ENCODE data around the gene HNF4A.

Gene HNF4A

DNA sequence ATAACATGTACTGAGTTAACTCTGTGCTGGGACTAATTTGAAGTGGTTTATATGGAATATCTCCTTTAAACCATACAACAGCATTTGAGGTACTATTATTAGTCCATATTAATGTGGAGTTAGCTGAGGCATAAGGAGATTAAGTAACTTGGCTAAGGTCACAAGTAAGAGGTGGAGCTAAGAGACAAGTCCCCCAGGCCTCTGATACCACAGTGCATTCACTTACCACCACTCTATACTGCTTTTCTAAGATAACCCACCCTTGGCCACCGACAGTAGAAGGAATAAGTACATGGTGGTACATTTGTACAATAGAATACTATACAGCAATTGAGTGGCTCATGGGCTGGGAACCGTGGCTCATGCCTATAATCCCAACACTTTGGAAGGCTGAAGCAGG lies 103.8 kb downstream of the HNF4A start:
- H3K4me3 ChIP-seq (ENCODE audit: control insufficient read depth, low read depth, low read length), result no peak overlapping the region
- DNase-seq (ENCODE audit: low read depth), result no peak
- TF ChIP-seq, protein P1, sequence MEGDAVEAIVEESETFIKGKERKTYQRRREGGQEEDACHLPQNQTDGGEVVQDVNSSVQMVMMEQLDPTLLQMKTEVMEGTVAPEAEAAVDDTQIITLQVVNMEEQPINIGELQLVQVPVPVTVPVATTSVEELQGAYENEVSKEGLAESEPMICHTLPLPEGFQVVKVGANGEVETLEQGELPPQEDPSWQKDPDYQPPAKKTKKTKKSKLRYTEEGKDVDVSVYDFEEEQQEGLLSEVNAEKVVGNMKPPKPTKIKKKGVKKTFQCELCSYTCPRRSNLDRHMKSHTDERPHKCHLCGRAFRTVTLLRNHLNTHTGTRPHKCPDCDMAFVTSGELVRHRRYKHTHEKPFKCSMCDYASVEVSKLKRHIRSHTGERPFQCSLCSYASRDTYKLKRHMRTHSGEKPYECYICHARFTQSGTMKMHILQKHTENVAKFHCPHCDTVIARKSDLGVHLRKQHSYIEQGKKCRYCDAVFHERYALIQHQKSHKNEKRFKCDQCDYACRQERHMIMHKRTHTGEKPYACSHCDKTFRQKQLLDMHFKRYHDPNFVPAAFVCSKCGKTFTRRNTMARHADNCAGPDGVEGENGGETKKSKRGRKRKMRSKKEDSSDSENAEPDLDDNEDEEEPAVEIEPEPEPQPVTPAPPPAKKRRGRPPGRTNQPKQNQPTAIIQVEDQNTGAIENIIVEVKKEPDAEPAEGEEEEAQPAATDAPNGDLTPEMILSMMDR (conservative IDR thresholded peaks at IDR 0.05; ENCODE audit: control insufficient read depth, insufficient read depth, low read depth, low read length), result no peak

DNA sequence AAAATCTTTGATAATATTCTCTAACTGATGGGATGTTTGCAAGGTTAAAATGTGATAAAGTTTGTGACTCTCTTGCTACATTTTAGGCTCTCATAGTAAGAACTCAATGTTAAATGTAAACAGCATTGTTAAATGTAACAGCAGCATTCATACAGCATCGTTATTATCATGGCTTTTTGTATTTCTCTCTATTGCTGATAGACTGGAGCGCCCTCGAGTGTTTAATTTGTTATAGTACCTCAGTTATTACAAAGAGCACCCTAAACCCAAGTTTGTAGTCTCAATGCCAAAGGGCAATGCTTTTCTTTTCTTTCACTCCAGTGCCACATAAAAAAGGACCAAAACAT lies 105.3 kb downstream of the HNF4A start:
- H3K4me3 ChIP-seq (ENCODE audit: control insufficient read depth, low read depth, low read length), result no peak overlapping the region
- peak; percentile 62 for DNase-seq (ENCODE audit: low read depth)
- TF ChIP-seq, protein P1 (conservative IDR thresholded peaks at IDR 0.05; ENCODE audit: control insufficient read depth, insufficient read depth, low read depth, low read length), result peak; percentile 61

DNA sequence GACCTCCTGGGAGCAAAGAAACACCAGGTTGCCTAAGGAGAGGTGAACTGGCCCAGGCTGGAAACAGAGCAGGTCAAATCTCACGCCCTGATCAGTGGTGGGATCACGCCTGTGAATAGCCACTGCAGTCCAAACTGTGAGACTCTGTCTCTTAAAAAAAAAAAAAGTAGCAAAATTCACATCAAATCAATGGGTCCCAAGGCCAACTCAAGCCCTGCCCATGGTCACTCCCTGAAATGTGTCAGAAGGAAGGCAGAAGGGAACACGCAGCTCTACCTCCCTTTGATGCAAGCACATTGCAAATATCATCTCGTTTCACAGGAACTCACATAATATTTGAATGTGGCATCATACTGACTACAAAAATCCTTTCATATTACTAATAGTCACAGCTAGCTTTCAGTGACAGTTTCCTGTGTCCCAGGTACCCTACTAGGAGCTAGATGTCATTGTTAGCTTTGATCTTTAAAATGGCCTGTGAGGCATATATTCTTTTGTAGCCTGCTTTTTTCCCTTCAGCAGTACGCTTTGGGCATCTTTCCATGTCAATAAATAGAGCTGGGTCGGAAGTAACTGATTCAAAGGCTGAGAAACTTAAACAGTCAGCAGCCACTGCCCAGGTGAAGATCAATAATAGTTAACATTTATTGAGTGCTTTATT lies 105.8 kb downstream of the HNF4A start:
- TF ChIP-seq, protein P1 (conservative IDR thresholded peaks at IDR 0.05; ENCODE audit: control insufficient read depth, insufficient read depth, low read depth, low read length), result no peak
- no peak for DNase-seq (ENCODE audit: low read depth)
- no peak overlapping the region for H3K4me3 ChIP-seq (ENCODE audit: control insufficient read depth, low read depth, low read length)

DNA sequence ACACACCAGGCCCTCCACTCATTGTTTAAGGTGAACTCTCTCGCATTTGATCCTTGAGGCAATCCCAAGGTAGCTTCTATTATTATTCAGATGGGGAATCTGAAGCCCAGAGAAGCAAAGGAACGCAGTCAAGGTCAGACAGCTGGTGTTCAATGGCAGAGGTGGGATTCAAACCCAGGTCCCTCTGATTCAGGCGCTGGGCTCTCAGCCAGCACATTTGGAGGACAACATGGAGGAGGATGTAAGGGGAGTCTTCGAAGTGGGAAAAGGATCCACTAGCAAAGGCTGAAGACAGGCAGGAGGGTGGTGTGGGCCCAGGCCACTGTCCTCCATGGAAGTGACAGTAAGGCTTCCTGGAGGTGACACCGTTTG lies 106.3 kb downstream of the HNF4A start:
- no peak for DNase-seq (ENCODE audit: low read depth)
- TF ChIP-seq, protein P1 (conservative IDR thresholded peaks at IDR 0.05; ENCODE audit: control insufficient read depth, insufficient read depth, low read depth, low read length), result no peak
- H3K4me3 ChIP-seq (ENCODE audit: control insufficient read depth, low read depth, low read length), result no peak overlapping the region

DNA sequence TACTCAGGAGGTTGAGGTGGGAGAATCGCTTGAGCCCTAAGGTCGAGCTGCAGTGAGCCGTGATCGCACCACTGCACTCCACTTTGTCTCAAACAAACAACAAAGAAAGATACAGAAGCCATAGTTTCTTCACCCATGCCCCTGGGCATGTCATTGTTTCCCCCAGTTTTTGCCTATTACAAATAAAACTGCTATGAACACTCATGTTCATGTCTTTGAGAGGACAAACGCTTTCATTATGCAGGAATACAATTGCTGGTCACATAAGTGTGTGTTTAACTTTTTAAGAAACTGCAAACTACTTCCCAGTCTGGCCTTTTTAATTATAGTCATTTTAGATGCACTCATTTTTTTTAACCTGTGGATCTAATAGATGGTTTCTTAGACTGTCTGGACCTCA lies 108.0 kb downstream of the HNF4A start:
- TF ChIP-seq, protein P1 (conservative IDR thresholded peaks at IDR 0.05; ENCODE audit: control insufficient read depth, insufficient read depth, low read depth, low read length), result no peak
- DNase-seq (ENCODE audit: low read depth), result no peak
- no peak overlapping the region for H3K4me3 ChIP-seq (ENCODE audit: control insufficient read depth, low read depth, low read length)

DNA sequence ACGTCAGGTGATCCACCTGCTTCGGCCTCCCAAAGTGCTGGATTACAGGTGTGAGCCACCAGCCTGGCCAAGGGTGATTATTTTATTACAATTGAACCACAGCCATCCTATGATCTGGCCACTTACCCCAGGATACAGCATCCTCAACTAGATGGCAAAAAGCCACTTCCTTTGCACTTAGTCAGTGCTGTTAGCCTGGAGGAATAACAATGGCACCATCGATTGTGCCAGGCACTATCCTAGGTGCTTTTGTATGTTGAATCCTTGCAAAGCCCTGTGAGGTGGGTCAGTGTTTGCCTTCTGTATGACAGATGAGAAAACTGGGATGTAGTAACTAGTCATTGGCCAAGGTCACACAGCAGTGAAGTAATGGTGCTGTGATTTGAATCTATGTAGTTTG lies 109.0 kb downstream of the HNF4A start:
- H3K4me3 ChIP-seq (ENCODE audit: control insufficient read depth, low read depth, low read length), result no peak overlapping the region
- DNase-seq (ENCODE audit: low read depth), result peak; percentile 49
- TF ChIP-seq, protein P1 (conservative IDR thresholded peaks at IDR 0.05; ENCODE audit: control insufficient read depth, insufficient read depth, low read depth, low read length), result no peak

Data from fibroblast of mammary gland (primary cell).